Cortex of kidney (tissue), 1 donor: ENCODE results near the gene COX4I1.
"Not testable (repeated sequence)": the region's sequence is repeated elsewhere in the genome, so short reads cannot be mapped to it uniquely, and the experiment has no call there.

Experiments
- DNase-seq: peaks from one replicate; lab custom pipeline; 2025; lab: John Stamatoyannopoulos, UW

Gene COX4I1

GRCh38 chr16:85824161-85825135 is 25.0 kb downstream of the COX4I1 start:
- no peak for DNase-seq

- DNase-seq: no peak
Measured at GRCh38 chr16:85825326-85825725, 25.8 kb downstream of the COX4I1 start.

- no peak for DNase-seq
Measured at GRCh38 chr16:85826686-85827247, 27.3 kb downstream of the COX4I1 start.

- DNase-seq: no peak
Measured at GRCh38 chr16:85828166-85828565, 28.7 kb downstream of the COX4I1 start.

GRCh38 chr16:85829171-85829719 is 29.8 kb downstream of the COX4I1 start:
- no peak for DNase-seq

- no peak for DNase-seq
Measured at GRCh38 chr16:85829751-85830445, 30.4 kb downstream of the COX4I1 start.

GRCh38 chr16:85830821-85831220 is 31.3 kb downstream of the COX4I1 start:
- DNase-seq: no peak

GRCh38 chr16:85832570-85833218 is 33.2 kb downstream of the COX4I1 start:
- no peak for DNase-seq

GRCh38 chr16:85833219-85833920 is 33.9 kb downstream of the COX4I1 start:
- DNase-seq: no peak

GRCh38 chr16:85834741-85835140 is 35.2 kb downstream of the COX4I1 start:
- DNase-seq: no peak

GRCh38 chr16:85835227-85835751 is 35.8 kb downstream of the COX4I1 start:
- no peak for DNase-seq

GRCh38 chr16:85835956-85836705 is 36.6 kb downstream of the COX4I1 start:
- DNase-seq: no peak

- no peak for DNase-seq
Measured at GRCh38 chr16:85836706-85837582, 37.4 kb downstream of the COX4I1 start.

GRCh38 chr16:85837654-85838053 is 38.2 kb downstream of the COX4I1 start:
- not testable (repeated sequence) for DNase-seq

GRCh38 chr16:85838381-85838780 is 38.9 kb downstream of the COX4I1 start:
- DNase-seq: no peak

GRCh38 chr16:85838876-85839585 is 39.5 kb downstream of the COX4I1 start:
- no peak for DNase-seq

- no peak for DNase-seq
Measured at GRCh38 chr16:85839681-85840240, 40.3 kb downstream of the COX4I1 start.

- no peak for DNase-seq
Measured at GRCh38 chr16:85840395-85840794, 40.9 kb downstream of the COX4I1 start.
